ENCODE data around the gene TOR4A.
A peak's percentile ranks its signal among the peaks of the same experiment; 100 is the strongest.

Gene TOR4A

GRCh38 chr9:137272241-137273094 is 5.1 kb upstream of the TOR4A start:
- no peak for DNase-seq (ENCODE audit: low spot score)

- no peak for DNase-seq (ENCODE audit: low spot score)
Observed at GRCh38 chr9:137273095-137273490, 4.4 kb upstream of the TOR4A start.

GRCh38 chr9:137273611-137274320 is 3.8 kb upstream of the TOR4A start:
- DNase-seq (ENCODE audit: low spot score) = no peak

- DNase-seq (ENCODE audit: low spot score) = no peak
Observed at GRCh38 chr9:137275203-137275587, 2.3 kb upstream of the TOR4A start.

- DNase-seq (ENCODE audit: low spot score) = no peak
Observed at GRCh38 chr9:137275588-137276472, 1.7 kb upstream of the TOR4A start.

GRCh38 chr9:137276473-137277328 is 825 bp upstream of the TOR4A start:
- DNase-seq (ENCODE audit: low spot score) = peak; percentile 35

- no peak for DNase-seq (ENCODE audit: low spot score)
Observed at GRCh38 chr9:137278061-137278701, 655 bp downstream of the TOR4A start.

- DNase-seq (ENCODE audit: low spot score) = no peak
Observed at GRCh38 chr9:137278721-137279711, 1.5 kb downstream of the TOR4A start.

GRCh38 chr9:137279741-137280473 is 2.4 kb downstream of the TOR4A start:
- no peak for DNase-seq (ENCODE audit: low spot score)

GRCh38 chr9:137280474-137281344 is 3.2 kb downstream of the TOR4A start:
- DNase-seq (ENCODE audit: low spot score) = peak; percentile 58

- no peak for DNase-seq (ENCODE audit: low spot score)
Observed at GRCh38 chr9:137281345-137282116, 4.0 kb downstream of the TOR4A start.

GRCh38 chr9:137286975-137287383 is 9.5 kb downstream of the TOR4A start:
- DNase-seq (ENCODE audit: low spot score) = peak; percentile 82

GRCh38 chr9:137293094-137293481 is 15.6 kb downstream of the TOR4A start:
- DNase-seq (ENCODE audit: low spot score) = no peak

GRCh38 chr9:137293482-137294090 is 16.1 kb downstream of the TOR4A start:
- DNase-seq (ENCODE audit: low spot score) = no peak

- no peak for DNase-seq (ENCODE audit: low spot score)
Observed at GRCh38 chr9:137294091-137294680, 16.7 kb downstream of the TOR4A start.

- DNase-seq (ENCODE audit: low spot score) = peak; percentile 60
Observed at GRCh38 chr9:137294681-137295237, 17.2 kb downstream of the TOR4A start.
